ENCODE results near the gene CDH23. TPM values are rescaled to one million over a fixed set of nuclear protein-coding genes. Genes with fewer than 3 reads are reported as not detected.

Gene CDH23
- total RNA-seq, 4 donors from 2014 or later = 7.1 to 56.2 (median 25.4) TPM

GRCh38 chr10:71847418-71847817, 450.7 kb downstream of the CDH23 start:
- Histone ChIP-seq H3K4me1 (peaks cover 0 to 5% of the 10 kb centered on the region in 2 donors), H3K36me3 (no peaks in the 10 kb centered on the region), H3K27ac (peak overlapping the region; percentile 29 to 92), H3K27me3 (no peaks in the 10 kb centered on the region), H3K9me3 (no peaks in the 10 kb centered on the region), H3K4me3 (no peak overlapping the region)
- no peak for TF ChIP-seq POLR2A (IDR thresholded peaks at IDR 0.05)
- TF ChIP-seq CTCF (IDR thresholded peaks at IDR 0.05) = no peak
- intact Hi-C loops (cut with DNase I; ENCODE audit: low total_unique reads) = no loop called here
- DNase-seq = no peak

GRCh38 chr10:71848325-71849275, 451.9 kb downstream of the CDH23 start:
- intact Hi-C loops (cut with DNase I; ENCODE audit: low total_unique reads) = no loop called here
- no peaks in the 10 kb centered on the region for H3K27me3 ChIP-seq
- TF ChIP-seq CTCF (IDR thresholded peaks at IDR 0.05) (no peak), POLR2A (IDR thresholded peaks at IDR 0.05) (no peak)
- no peaks in the 10 kb centered on the region for H3K36me3 ChIP-seq
- peaks cover 0 to 5% of the 10 kb centered on the region in 2 donors for H3K4me1 ChIP-seq
- no peaks in the 10 kb centered on the region for H3K9me3 ChIP-seq
- no peak overlapping the region for H3K4me3 ChIP-seq
- H3K27ac ChIP-seq = peak overlapping the region; percentile 29 to 92
- DNase-seq = no peak

- H3K4me3 ChIP-seq = peak overlapping the region; percentile 65 to 88
- intact Hi-C loops (cut with DNase I; ENCODE audit: low total_unique reads) = no loop called here
- no peaks in the 10 kb centered on the region for H3K27me3 ChIP-seq
- peak overlapping the region; percentile 92 to 100 for H3K27ac ChIP-seq
- H3K9me3 ChIP-seq = no peaks in the 10 kb centered on the region
- TF ChIP-seq CTCF (IDR thresholded peaks at IDR 0.05) = no peak
- TF ChIP-seq POLR2A (IDR thresholded peaks at IDR 0.05) = no peak
- peaks cover 0 to 5% of the 10 kb centered on the region in 2 donors for H3K4me1 ChIP-seq
- no peak for DNase-seq
- no peaks in the 10 kb centered on the region for H3K36me3 ChIP-seq
Observed at GRCh38 chr10:71849461-71849908, 452.8 kb downstream of the CDH23 start.

GRCh38 chr10:71850021-71850742, 453.5 kb downstream of the CDH23 start:
- Histone ChIP-seq H3K27ac (peak overlapping the region; percentile 92 to 100), H3K36me3 (no peaks in the 10 kb centered on the region), H3K9me3 (no peaks in the 10 kb centered on the region), H3K27me3 (no peaks in the 10 kb centered on the region), H3K4me3 (peak overlapping the region; percentile 65 to 88), H3K4me1 (peaks cover 0 to 5% of the 10 kb centered on the region in 2 donors)
- DNase-seq = no peak
- TF ChIP-seq CTCF (IDR thresholded peaks at IDR 0.05) (no peak), POLR2A (IDR thresholded peaks at IDR 0.05) (no peak)
- intact Hi-C loops (cut with DNase I; ENCODE audit: low total_unique reads) = no loop called here

All from uterus (tissue), 4 donors.